Adrenal gland (tissue), 5 donors: Measurements from ENCODE around the gene ADM2.

ENCODE experiments used
- POLR2A ChIP-seq, 2 donors: fragments of 450-650 bp; IDR thresholded peaks; one replicate each; pipeline ENCODE4 v1.6.1; 2017; ENCODE audit warnings: antibody characterized with exemption in 2 of 2, mild to moderate bottlenecking in 2 of 2, moderate library complexity in 1 of 2
- TF ChIP-seq, protein P1 (sequence below), 6 experiments: fragments of 450-650 bp in 4 of 6; fragments of 200-600 bp in 2 of 6; sonication (generic) in 1 of 6; IDR thresholded peaks; 1 replicate in 5 of 6; 2 replicates in 1 of 6; pipeline versions ENCODE4 v1.5.1 to v1.8.0; 2016 to 2021; ENCODE audit warnings: antibody characterized with exemption in 6 of 6, mild to moderate bottlenecking in 2 of 6, moderate library complexity in 1 of 6
- donor health status: DM: no; HTN: no; CAD: no.

DNA sequence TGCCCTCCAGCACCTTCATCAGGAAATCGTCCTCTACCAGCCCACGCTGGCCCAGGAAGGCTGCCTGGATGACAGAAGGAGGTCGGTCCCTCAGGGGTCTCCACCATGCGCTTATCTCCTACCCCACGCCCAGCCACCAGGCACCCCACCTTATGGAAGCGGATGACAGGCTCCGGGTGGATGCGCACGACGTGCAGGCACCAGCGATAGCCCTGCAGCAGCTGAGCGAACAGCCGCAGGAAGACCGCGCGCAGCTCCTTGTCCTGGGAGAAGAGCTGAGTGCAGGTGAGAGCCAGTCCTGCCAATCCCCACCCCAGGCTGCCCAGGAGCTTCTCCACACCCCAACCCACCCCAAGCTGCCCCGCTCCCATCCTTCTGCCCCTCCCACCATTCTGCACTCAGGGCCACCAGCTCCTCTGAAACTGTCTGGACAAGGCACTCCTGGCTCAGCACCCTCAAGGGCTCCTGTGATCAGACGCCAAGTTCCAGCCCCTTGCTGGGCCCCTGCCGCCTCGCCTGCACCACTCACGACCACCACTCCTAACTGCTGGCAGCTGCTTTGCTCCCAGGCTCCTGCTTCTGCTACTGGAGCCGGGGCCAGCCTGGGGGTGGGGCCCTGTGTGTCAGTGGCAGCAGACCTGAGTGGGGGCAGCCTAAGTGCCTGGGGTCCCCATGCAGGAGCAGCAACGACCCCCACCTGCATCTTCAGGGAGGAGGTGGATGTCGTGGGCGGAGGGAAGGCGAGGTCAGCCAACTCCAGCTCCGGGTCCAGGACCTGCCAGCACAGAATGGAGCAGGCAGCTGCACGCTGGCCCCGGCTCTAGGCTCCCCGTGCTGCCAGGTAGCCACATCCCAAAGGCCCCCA is 16.0 kb upstream of the ADM2 start:
- no peak for TF ChIP-seq POLR2A (IDR thresholded peaks at IDR 0.05)
- TF ChIP-seq, protein P1, sequence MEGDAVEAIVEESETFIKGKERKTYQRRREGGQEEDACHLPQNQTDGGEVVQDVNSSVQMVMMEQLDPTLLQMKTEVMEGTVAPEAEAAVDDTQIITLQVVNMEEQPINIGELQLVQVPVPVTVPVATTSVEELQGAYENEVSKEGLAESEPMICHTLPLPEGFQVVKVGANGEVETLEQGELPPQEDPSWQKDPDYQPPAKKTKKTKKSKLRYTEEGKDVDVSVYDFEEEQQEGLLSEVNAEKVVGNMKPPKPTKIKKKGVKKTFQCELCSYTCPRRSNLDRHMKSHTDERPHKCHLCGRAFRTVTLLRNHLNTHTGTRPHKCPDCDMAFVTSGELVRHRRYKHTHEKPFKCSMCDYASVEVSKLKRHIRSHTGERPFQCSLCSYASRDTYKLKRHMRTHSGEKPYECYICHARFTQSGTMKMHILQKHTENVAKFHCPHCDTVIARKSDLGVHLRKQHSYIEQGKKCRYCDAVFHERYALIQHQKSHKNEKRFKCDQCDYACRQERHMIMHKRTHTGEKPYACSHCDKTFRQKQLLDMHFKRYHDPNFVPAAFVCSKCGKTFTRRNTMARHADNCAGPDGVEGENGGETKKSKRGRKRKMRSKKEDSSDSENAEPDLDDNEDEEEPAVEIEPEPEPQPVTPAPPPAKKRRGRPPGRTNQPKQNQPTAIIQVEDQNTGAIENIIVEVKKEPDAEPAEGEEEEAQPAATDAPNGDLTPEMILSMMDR (IDR thresholded peaks at IDR 0.05) = no peak
